Kidney (tissue), 14 donors: ENCODE results near the gene RAD50. TPM values are rescaled to one million over a fixed set of nuclear protein-coding genes. Genes with fewer than 3 reads are reported as not detected.

ENCODE experiments used
- DNase-seq, 5 donors: peaks; one replicate each; pipeline ENCODE4 v3.0.0-alpha.2; 2013 to 2020
- FAIRE-seq: peaks from 2 replicates; lab custom pipeline; 2012; peaks lifted over from hg19 to GRCh38; lab: Jason Lieb, UNC
- H3K27ac ChIP-seq, 2 donors: one replicate each; pipeline ENCODE4 v1.7.0; 2013; ENCODE audit warnings: low read depth in 2 of 2, low read length in 2 of 2, inconsistent platforms in 1 of 2
- H3K27me3 ChIP-seq: one replicate; pipeline ENCODE4 v1.7.1; 2013; ENCODE audit warnings: low read length, inconsistent platforms; ENCODE audit not compliant: control insufficient read depth, insufficient read depth
- H3K36me3 ChIP-seq, 3 donors: one replicate each; pipeline versions ENCODE4 v1.7.0 to v1.7.1; 2013; ENCODE audit warnings: low read length in 3 of 3, control low read depth in 1 of 3, inconsistent platforms in 1 of 3; ENCODE audit not compliant: insufficient read depth in 3 of 3, control insufficient read depth in 2 of 3
- H3K4me1 ChIP-seq, 3 donors: one replicate each; pipeline versions ENCODE4 v1.7.0 to v1.7.1; 2013; ENCODE audit warnings: low read length in 3 of 3, inconsistent platforms in 1 of 3, low read depth in 1 of 3; ENCODE audit not compliant: control insufficient read depth in 2 of 3, insufficient read depth in 2 of 3
- H3K4me3 ChIP-seq, 3 donors: one replicate each; pipeline versions ENCODE4 v1.7.0 to v1.8.1; 2013; ENCODE audit warnings: low read length in 3 of 3, control low read depth in 1 of 3, inconsistent platforms in 1 of 3
- H3K9ac ChIP-seq, 3 donors: one replicate each; pipeline versions ENCODE4 v1.7.0 to v1.7.1; 2013; ENCODE audit warnings: low read length in 3 of 3, control low read depth in 1 of 3, inconsistent platforms in 1 of 3
- H3K9me3 ChIP-seq, 3 donors: one replicate each; pipeline versions ENCODE4 v1.7.0 to v1.7.1; 2013; ENCODE audit warnings: low read length in 3 of 3, control low read depth in 1 of 3, inconsistent platforms in 1 of 3; ENCODE audit not compliant: control insufficient read depth in 2 of 3, insufficient read depth in 1 of 3
- intact Hi-C: fragments of 100-400 bp; cut with DNase I; formaldehyde crosslinking; loops from one replicate; pipeline ENCODE4 v1.11.1; 2022
- polyA plus RNA-seq: library from polyadenylated mRNA; stranded (reverse); fragments of 350-450 nt; fragmentation: Illumina TruSeq; extraction: RNeasy Lipid Tissue Mini Kit (QIAGEN cat#74804); gene quantifications from one replicate; pipeline ENCODE4 v1.2.3, GENCODE V29; 2014; ENCODE audit warnings: low read depth, low replicate concordance; ENCODE audit not compliant: insufficient read depth
- total RNA-seq: library from RNA; stranded (reverse); fragmentation: NEBNext Ultra II Directional; extraction: Animal tissue kit (Norgen Biotek cat#: 25700); gene quantifications from one replicate; pipeline ENCODE4 v1.2.1, GENCODE V29; 2021
- TF ChIP-seq, protein P1 (sequence below): IDR thresholded peaks from 3 replicates; pipeline ENCODE4 v1.5.1; 2012; ENCODE audit warnings: mild to moderate bottlenecking, moderate library complexity, borderline replicate concordance; ENCODE audit not compliant: insufficient read depth; ENCODE audit errors: extremely low read depth
- donor health status: control.
- donor health status: control.
- donor health status: control.
- donor health status: control.
- donor health status: control.
- donor health status: DM: yes; HTN: yes; CAD: no.
- donor health status: Normal renal cell carcinoma (clear cell type).

RAD50 gene
- total and polyA plus RNA-seq, 2 donors from 2014 or later, result 12.6 to 36.4 TPM

DNA sequence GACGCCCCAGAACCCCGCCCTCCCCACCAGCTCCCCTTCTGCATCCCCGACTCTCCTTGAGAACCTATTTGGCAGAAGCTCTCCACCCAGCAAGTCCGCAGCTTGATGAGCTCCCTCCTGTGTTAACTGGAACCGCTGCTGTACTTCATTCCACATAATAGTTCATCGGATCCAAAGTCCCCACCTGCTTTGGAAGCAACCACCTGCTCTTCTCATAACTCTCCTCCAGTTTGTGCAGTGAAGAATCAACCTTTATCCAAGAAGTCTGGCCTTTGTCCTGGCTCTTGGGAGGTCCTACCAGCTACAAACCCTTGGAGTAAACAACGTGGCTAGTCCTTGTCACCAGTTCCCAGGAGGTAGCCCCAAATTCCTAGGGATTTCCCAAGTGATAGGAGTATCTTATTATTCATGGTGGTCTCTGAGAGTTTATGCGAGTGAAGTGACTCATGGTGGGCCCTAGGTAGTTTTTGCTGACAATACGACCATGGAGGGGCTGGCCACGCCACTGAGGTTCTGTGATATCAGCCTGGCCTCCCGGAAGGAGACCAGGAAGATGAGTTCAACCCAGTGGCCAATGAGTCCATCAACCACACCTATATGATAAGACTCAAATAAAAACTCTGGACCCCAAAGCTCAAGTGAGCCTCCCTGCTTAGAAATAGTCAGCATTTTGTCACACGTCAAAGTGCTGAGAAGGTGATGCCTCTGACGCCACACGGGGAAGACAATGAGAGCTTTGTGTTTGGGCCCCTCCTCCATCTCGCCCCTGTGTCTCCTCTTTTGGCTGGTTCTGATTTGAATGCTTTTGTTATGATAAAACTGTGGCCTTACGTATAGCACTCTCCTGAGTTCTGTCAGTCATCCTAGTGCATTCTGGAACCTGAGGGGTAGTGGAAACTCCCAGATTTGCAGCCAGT is 113.4 kb downstream of the RAD50 start:
- H3K27me3 ChIP-seq, result no peaks in the 10 kb centered on the region
- H3K4me1 ChIP-seq, result no peaks in the 10 kb centered on the region
- no peak overlapping the region for H3K9ac ChIP-seq
- no peak overlapping the region for H3K4me3 ChIP-seq
- FAIRE-seq, result no peak
- H3K36me3 ChIP-seq, result no peaks in the 10 kb centered on the region
- DNase-seq, result no peak
- H3K27ac ChIP-seq, result no peak overlapping the region
- TF ChIP-seq, protein P1, sequence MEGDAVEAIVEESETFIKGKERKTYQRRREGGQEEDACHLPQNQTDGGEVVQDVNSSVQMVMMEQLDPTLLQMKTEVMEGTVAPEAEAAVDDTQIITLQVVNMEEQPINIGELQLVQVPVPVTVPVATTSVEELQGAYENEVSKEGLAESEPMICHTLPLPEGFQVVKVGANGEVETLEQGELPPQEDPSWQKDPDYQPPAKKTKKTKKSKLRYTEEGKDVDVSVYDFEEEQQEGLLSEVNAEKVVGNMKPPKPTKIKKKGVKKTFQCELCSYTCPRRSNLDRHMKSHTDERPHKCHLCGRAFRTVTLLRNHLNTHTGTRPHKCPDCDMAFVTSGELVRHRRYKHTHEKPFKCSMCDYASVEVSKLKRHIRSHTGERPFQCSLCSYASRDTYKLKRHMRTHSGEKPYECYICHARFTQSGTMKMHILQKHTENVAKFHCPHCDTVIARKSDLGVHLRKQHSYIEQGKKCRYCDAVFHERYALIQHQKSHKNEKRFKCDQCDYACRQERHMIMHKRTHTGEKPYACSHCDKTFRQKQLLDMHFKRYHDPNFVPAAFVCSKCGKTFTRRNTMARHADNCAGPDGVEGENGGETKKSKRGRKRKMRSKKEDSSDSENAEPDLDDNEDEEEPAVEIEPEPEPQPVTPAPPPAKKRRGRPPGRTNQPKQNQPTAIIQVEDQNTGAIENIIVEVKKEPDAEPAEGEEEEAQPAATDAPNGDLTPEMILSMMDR, result no peak
- intact Hi-C loops, result no loop called here
- no peaks in the 10 kb centered on the region for H3K9me3 ChIP-seq

DNA sequence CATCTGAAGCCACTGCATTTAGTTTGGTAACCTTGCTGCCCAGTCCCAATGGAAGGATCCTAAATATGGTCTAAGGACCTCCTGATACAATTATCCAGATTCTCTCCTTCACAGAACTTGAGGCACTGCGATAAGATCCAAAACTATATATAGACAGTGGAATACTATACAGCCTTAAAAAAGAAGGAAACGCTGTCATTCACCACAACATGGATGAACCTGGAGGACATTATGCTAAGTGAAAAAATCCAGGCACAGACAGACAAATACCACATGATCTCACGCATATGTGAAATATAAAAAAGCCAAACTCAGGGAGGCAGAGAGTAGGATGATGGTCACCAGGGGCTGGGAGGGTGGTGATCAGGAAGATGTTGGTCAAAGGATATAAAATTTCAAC is 114.2 kb downstream of the RAD50 start:
- DNase-seq, result no peak

DNA sequence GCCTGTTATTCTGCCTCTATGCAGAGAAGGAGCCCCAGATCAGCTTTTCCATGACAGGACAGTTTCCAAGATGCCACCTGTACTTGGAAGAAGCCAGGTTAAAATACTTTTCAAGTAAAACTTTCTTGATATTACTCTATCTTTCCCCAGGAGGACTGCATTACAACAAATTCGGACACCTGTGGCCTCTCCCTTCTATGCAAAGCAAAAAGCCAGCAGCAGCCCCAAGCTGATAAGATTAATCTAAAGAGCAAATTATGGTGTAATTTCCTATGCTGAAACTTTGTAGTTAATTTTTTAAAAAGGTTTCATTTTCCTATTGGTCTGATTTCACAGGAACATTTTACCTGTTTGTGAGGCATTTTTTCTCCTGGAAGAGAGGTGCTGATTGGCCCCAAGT is 116.7 kb downstream of the RAD50 start:
- H3K4me1 ChIP-seq, result no peaks in the 10 kb centered on the region
- intact Hi-C loops, result no loop called here
- H3K9me3 ChIP-seq, result no peaks in the 10 kb centered on the region
- no peak overlapping the region for H3K4me3 ChIP-seq
- no peak for FAIRE-seq
- no peak overlapping the region for H3K9ac ChIP-seq
- no peak overlapping the region for H3K27ac ChIP-seq
- no peaks in the 10 kb centered on the region for H3K36me3 ChIP-seq
- no peaks in the 10 kb centered on the region for H3K27me3 ChIP-seq
- DNase-seq, result no peak
- TF ChIP-seq, protein P1, result no peak

More for the DNA sequence above, 114.2 kb downstream of the RAD50 start:
- Histone ChIP-seq H3K9me3 (no peaks in the 10 kb centered on the region), H3K36me3 (no peaks in the 10 kb centered on the region), H3K4me1 (no peaks in the 10 kb centered on the region), H3K27ac (no peak overlapping the region), H3K9ac (no peak overlapping the region), H3K27me3 (no peaks in the 10 kb centered on the region), H3K4me3 (no peak overlapping the region)
- no peak for FAIRE-seq
- TF ChIP-seq, protein P1, result no peak
- intact Hi-C loops, result no loop called here
